ENCODE measurements around the gene APP.

- no peak for TF ChIP-seq RORB (CRISPR knock-in tag; IDR thresholded peaks at IDR 0.05)
- TF ChIP-seq ETV6 (CRISPR knock-in tag; IDR thresholded peaks at IDR 0.05) = no peak
- TF ChIP-seq ATF1 (CRISPR knock-in tag; IDR thresholded peaks at IDR 0.05) = no peak
- TF ChIP-seq NR1H2 (CRISPR knock-in tag; IDR thresholded peaks at IDR 0.05) = no peak
- TF ChIP-seq, protein P1, sequence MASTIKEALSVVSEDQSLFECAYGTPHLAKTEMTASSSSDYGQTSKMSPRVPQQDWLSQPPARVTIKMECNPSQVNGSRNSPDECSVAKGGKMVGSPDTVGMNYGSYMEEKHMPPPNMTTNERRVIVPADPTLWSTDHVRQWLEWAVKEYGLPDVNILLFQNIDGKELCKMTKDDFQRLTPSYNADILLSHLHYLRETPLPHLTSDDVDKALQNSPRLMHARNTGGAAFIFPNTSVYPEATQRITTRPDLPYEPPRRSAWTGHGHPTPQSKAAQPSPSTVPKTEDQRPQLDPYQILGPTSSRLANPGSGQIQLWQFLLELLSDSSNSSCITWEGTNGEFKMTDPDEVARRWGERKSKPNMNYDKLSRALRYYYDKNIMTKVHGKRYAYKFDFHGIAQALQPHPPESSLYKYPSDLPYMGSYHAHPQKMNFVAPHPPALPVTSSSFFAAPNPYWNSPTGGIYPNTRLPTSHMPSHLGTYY (CRISPR knock-in tag; IDR thresholded peaks at IDR 0.05) = no peak
Observed at GRCh38 chr21:25855576-25855975, 315.0 kb downstream of the APP start.
